Gastrocnemius medialis (tissue), 4 donors: ENCODE data around the gene FUOM.

ENCODE experiments used
- CTCF ChIP-seq, 5 experiments: fragments of 450-650 bp in 3 of 5; fragments of 200-600 bp in 2 of 5; sonication (generic) in 2 of 5; IDR thresholded peaks in 4 of 5; conservative IDR thresholded peaks in 1 of 5; 1 replicate in 4 of 5; 2 replicates in 1 of 5; pipeline ENCODE4 v1.5.1; 2016 to 2019; ENCODE audit warnings: antibody characterized with exemption in 5 of 5, mild to moderate bottlenecking in 3 of 5, moderate library complexity in 3 of 5
- POLR2A ChIP-seq, 2 donors: fragments of 450-650 bp; IDR thresholded peaks; one replicate each; pipeline ENCODE4 v1.6.1; 2017; ENCODE audit warnings: antibody characterized with exemption in 2 of 2, mild to moderate bottlenecking in 2 of 2, moderate library complexity in 2 of 2

GRCh38 chr10:133308421-133309099 lies 49.3 kb downstream of the FUOM start, which contains the start of the genes TUBGCP2 and ZNF511:
- TF ChIP-seq CTCF (IDR thresholded peaks at IDR 0.05 in 4 of 5, conservative IDR thresholded peaks at IDR 0.05 in 1 of 5): peak in 1 of 5 experiments; percentile 34
- peak; percentile 76 to 84 for TF ChIP-seq POLR2A (IDR thresholded peaks at IDR 0.05)
